HG02759 (cell line): ENCODE data around the gene TRMT61A.
"Not testable (repeated sequence)": the region's sequence is repeated elsewhere in the genome, so short reads cannot be mapped to it uniquely, and the experiment has no call there.

ENCODE experiments used
- ATAC-seq: cut with Tn5 transposase; IDR thresholded peaks from one replicate; pipeline ENCODE4 v1.9.1; 2021; ENCODE audit warnings: mild to moderate bottlenecking, moderate library complexity; ENCODE audit not compliant: unreplicated experiment

TRMT61A gene

DNA sequence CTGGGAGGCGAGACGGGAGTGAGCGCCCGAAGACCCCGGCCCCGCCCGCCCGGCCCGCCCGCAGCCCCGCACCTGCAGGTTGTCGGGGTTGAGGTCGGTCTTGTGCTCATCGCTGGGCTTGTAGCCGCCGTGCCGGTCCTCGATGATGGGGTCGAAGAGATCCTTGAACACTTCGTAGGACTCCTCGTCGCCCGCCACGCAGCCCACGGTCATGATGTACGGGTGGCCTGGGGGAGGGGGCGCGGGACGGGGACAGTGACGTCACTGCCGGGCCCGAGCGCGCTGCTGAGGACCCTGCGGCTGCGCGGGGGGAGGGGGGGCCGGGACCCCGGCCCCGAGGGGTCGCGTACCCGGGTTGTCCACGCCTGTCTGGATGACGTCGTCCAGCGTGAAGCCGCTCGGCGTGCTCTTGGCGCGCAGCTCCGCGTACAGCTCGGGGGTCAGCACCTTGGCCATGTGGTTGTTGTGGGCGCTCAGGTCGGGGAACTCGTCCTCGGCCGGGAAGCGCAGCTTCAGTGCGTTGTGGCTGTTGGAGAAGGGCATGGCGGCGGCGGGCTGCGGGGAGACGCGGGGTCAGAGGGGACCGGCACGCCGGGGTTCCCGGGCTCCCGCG is 6.9 kb upstream of the TRMT61A start:
- ATAC-seq, result no peak

DNA sequence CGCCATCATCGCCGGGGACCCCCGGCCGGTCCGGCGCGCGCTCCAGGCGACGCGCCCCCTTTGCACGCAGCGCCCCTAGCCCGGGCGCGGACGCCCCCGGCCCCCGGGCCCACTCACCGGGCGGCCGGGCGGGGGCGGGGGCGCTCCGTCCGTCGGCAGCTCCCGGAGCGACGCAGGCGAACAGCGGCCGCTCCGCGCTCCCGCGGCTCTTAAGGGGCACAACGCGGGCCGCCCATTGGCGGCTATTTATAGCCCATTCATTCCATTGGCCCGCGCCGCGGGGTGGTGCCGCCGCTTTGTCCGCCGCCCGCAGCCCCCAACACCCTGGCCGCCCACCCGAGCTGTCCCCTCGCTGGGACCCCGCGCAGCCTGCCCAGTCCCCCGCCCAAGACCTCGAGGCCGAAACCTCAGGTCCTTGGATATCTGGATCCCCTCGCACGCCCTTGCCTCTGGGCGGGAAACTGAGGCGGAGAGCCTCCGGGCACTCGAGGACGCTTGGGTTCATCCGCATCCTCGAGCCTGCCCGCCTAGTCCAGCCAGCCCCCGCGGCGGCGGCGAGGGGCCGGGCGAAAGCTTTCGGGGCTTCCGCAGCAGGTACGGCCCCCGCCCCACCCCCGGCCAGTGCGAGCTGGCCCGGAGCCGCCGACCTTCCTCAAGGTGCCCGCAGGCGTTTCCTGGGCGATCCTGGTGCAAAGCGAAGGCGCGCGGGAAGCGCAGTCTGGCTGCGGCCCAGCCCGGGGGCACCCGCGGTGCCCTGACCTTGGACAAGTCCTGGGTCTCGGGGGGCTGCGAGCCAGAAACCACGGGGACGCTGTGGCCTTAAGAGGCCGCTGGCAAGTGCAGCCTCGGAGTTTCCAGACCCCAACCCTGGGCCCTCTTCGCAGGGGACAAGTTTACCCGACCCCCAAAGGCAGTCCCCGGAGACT is 6.1 kb upstream of the TRMT61A start, which contains the start of gene CKB:
TSS of gene CKB (minus strand) at position 182 of the 926 bp plus-strand sequence. CDS start 337 bp downstream, outside the sequence.
- no peak for ATAC-seq

DNA sequence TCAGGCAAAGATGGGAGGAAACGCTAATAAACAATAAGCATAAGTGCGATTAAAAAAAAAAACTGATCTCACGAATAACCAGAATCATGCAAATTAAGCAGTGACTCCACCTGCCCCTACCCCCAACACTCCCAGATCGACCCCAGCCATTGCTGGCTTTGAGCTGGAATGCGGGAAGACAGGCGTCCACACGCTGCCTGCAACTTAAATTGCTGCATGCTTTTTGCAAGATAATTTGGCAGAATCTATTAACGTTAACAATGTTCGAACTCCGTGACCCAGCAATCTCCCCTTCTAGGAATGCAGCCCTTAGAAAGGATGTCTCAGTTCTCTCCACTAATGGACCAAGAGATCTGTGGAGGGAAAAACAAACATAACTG is 5.4 kb upstream of the TRMT61A start:
- ATAC-seq, result no peak

DNA sequence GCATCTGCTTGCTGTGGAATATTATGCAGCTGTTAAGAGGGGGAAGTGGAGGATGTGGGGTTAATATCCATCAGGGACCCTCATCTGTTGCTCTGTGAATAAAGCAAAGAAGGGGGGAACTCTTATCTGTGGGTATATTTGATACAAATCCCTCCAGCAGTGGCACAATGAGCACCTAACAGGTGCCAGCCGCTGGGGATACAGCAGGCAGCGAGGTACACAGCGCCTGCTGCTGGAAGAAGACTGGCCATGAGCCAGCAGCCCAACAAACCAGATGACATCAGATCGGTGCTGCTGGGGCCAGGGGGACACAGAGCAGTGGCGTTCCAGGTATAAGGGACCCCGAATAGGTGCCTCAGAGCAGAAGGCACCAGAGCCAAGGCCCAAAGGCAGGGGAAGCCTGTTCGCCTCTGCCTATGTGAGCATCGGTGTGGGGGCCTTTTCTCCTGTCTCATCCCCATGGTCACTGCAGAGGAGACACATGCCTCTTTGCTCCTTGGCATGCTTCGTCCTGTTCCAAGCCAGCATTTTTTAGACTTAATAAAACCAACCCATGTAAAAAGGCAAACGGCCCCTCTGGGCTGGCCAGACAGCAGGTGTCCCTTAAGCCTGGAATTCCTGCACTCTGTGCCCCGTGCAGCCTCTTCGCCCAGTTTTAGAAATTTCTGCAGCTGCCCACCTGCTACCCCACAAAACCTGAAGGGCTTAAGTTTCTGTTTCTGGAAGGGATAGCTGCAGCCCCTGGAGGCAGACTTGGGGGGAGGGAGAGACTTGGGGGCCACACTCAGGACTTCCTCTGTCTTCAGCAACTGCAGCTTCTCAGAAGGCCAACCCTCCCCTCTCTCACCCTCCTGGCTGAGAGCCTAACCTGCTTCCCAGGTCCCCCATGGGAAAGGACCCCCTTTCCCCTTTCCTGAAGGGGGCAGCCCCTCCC is 4.7 kb upstream of the TRMT61A start:
- ATAC-seq, result no peak

DNA sequence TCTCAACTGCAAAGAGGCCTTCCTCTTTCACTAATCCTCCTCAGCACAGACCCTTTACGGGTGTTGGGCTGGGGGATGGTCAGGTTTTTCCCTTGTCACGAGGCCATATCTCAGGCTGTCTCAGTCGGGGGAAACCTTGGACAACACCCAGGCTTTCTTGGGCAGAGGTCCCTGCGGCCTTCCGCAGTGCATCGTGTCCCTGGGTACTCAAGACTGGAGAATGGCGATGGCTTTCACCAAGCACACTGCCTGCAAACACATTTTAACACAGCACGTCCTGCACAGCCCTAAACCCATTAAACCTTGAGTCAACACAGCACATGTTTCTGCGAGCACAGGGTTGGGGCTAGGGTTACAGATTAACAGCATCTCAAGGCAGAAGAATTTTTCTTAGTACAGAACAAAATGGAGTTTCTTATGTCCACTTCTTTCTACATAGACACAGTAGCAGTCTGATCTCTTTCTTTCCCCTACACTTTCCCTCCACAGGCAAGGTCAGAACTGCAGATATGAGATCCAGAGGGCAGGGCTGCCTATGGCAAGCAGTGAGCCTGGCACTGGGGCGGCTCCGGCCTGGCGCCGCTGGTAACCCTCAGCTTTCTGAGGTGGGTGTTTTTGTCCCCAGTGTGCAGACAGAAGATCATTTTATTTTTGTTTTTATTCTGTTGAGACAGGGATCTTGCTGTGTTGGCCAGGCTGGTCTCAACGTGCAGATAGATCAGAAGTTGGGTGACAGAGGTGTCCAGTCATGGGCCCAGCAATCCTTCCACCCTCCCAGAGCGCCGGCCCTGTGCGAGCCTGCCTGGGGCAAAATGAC is 3.4 kb upstream of the TRMT61A start:
- ATAC-seq, result not testable (repeated sequence)

DNA sequence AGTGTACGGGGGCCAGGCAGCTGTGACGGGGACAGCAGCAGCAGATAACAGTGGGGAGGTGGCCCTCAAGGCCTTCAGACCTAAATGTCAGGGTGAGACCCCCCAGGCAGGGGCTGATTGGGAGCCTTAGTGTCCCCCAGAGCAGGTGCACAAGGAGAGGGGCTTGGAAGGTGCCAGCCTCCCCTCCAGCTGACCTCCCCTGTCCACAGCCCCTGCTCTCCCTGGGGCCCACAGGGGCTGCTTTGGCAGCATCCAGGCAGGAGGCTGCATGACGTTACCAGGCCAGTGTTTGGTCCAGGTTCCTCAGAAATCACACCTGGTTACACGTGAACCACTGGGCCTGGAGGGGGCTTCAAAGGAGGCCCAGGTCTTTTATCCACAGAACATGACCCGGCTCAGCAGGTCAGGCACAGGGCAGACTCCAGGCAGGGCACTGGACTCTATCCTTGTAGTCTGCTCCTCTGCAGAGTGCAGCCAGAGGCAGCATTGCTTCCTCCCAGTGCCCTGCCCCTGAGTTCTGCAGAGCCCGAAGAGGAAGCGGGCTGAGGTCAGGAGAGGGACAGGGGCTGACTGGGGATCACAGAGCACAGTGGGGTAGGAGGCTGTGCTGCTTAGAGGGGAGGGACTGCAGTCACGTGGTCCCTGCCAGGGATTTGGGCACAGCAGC is 2.6 kb upstream of the TRMT61A start:
- no peak for ATAC-seq

DNA sequence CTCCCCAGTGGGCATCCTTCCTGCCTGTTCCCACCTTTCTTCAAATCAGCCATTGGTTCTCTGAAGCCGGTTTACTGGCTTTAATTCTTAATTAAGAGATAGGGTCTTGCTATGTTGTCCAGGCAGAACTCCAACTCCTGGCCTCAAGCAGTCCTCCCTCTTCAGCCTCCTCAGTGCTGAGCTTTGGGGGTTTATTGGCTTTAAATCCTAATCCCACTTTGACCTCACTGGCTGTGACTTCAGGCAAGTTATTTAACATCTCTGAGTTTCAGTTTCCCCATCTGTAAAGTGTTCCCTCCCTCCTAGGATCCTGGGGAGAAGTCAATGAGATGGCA is 2.1 kb upstream of the TRMT61A start:
- ATAC-seq, result no peak

DNA sequence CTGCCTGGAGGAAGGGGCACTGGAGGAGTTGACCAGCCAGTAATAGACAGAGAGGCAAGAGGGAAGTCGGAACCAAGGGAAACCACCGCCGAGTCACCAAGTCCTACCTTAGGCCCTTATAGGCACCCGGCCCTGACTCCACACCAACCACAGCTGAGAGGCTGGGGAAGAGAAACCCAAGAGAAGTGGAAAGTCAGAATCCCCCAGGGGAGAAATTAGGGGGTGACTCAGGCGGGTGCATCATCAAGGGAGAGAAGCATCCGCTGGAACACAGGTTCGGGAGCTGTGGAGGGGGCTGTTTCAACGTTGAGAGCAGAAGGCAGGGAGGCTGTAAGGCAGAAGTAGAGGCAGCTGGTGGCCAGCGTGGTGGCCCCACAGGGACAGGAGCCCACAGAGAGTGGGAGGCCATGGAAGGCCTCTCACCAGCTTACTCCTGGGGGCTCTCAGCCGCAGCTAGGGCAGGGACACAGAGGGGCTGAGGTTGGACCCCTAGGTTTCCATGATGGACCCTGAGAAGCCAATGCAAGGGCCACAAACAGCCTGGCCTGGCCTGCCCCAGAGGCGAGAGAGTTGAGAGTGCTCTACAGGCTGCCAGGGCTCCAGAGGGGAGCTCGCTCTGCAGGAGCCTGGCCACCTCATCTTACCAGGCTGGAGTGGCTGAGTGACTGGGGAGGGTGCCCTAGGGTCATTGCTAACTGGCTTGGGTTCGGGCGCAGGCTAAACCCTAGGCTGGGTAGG is 1.4 kb upstream of the TRMT61A start:
- peak; percentile 72 for ATAC-seq

DNA sequence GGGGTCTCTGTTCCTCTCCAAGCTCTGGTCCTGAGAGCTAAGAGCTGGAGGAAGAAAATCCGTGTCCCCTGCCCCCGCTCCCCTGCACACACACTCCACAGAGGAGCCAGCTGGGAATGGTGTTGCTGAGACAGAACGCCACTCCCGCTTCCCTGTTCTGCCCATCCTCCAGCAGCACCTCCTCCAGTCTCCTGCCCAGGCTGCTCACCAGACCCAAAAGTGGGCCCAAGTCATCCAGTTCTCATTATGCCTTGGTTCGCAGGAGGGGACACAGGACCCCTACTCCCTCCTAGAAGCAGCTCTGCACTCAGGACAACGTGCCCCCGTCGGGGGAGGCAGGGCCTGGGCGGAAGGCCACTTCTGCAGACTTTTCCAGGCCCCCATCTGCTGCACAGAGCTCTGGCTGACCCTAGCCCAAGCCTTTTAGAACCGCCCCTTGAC is 830 bp upstream of the TRMT61A start:
- ATAC-seq, result no peak

DNA sequence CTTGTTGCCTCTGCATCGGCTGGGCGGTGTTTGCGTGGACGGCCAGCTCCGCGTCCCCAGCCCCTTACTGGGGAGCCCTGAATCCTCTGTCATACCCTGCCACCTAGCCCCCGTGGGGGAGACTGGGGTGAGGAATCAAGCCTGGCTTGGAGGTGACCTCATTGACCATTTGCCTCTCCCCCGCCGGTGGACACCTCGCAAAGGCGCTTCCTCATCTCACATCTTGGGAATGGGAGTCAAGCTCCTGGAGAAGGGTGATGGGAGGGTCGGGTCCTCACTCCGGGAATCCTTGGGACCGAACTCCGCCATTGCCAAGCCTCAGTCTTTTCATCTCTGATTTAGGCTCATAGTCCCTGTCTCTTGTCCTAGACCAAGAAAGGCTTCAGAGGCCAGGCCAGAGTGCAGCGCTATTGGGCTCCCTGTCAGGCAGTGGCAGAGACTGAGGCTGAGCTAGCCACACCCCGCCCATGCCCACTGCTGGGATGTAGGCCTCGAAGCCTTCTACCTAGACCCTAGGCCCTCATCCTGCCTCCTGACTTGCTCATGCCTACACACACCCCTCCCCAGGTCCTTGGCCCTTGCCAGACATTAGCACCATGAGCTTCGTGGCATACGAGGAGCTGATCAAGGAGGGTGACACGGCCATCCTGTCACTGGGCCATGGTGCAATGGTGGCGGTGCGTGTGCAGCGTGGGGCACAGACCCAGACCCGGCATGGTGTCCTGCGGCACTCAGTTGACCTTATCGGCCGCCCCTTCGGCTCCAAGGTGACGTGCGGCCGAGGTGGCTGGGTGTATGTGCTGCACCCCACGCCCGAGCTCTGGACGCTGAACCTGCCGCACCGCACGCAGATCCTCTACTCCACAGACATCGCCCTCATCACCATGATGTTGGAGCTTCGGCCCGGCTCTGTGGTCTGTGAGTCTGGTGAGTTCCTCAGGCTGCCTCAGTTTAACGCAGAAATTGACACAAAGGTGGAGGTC is 678 bp downstream of the TRMT61A start:
- ATAC-seq, result no peak

DNA sequence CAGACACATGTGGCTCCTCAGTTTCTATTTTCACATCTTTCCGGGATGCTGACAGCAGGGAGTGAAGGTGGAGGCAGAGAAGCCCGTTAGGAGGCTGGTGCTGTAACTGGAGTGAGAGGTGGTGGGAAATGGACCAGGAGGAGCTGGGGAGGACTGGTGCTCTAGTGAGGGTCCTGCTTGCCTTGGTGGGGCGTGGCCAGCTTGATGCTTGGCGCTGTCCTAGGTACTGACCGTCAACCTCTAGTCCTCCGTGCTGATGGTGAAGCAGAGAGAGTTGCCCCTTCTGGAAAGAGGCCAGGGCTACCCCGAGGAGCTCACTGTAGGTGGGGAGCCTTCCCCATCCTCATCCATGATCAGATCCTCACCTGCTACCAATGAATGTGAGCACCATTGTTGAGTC is 1.4 kb downstream of the TRMT61A start:
- no peak for ATAC-seq

DNA sequence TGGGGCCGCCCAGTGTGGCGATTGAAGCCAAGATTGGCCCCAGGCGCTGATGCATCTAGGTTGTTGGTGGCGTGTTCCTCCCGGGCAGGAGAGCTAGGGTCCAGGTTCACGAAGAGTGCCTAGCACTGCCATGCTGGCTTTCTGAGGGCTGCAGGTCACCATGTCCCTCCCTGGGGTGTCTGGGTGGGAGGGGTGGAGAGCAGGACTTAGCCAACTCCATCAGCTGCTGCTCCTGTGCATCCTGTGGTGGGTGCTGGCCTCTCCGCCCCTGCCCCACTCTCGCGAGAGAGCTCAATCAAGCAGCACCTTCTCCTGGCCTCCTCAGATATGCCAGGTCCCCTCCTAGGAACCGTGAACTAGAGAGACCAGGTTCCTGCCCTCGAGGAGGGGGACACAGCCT is 1.8 kb downstream of the TRMT61A start:
- ATAC-seq, result no peak

DNA sequence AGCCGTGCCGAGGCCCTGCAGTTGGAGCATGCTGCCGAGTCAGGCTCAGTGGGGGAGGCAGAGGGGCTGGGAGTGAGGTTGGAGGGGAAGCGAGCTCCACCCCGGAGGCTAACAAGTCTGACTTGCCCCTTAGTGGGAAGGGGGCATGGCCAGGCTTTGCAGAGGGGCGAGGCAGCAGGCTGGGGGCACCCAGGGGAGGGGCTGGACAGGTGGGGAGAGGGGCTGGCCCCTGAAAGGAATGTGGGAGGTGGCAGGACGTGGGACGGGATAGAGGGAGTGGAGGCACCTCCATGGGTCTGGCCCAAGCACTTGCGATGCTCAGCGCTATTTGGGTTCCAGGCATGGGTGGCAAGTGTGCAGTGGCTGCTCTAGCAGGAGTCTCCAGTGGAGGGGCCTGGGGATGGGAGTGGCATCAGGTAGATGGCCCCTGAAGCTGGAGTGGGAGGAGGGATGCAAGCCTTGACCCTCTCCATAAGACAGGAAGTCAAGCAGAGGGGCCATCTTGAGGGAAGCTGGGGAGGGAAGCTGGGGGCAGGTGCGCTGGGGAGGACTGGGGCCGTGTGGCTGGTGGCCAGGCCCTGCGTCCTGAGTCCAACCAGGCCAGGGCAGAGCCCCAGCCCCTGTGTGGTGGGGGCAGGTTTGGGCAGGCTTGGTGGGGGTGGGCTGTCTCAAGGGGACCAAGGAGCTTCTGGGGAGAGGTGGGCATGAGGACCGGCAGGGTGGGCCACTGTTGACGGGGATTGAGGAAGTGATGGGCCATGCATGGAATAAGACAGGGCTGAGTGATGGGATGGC is 2.6 kb downstream of the TRMT61A start:
- ATAC-seq, result no peak

DNA sequence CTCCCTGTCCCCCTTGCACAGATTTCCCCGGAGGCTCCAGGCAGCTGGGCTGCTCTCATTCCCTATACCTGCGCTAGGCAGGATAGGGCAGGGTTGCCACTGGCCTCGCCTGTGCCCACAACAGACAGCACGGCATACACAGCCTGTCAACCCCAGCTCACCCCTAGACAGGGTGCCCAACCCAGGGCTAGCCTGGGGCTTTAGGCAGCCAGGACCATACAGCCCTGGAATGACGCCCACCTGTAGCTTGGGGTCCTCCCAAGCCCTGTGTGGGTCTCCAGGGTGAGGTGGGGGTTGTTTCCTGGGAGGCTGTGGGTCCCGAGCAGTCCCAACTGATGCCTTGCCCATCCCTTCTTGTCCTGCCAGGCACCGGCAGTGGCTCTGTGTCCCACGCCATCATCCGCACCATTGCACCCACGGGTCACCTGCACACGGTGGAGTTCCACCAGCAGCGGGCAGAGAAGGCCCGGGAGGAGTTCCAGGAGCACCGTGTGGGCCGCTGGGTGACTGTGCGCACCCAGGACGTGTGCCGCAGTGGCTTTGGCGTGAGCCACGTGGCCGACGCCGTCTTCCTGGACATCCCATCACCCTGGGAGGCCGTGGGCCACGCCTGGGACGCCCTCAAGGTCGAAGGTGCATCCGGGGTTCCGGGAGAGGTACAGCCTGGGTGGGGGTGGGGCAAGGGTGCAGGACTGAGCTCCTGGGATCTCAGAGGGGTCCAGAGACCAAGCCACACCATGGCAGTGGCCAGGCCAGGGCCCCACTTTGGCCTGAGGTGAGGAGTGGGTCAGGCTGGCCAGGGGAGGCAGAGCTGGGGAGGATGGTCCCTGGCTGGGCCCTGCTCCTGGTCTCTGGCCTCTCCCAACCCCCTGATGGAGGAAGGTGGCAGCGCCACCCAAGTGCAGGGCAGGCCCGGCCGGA is 3.5 kb downstream of the TRMT61A start:
- no peak for ATAC-seq

DNA sequence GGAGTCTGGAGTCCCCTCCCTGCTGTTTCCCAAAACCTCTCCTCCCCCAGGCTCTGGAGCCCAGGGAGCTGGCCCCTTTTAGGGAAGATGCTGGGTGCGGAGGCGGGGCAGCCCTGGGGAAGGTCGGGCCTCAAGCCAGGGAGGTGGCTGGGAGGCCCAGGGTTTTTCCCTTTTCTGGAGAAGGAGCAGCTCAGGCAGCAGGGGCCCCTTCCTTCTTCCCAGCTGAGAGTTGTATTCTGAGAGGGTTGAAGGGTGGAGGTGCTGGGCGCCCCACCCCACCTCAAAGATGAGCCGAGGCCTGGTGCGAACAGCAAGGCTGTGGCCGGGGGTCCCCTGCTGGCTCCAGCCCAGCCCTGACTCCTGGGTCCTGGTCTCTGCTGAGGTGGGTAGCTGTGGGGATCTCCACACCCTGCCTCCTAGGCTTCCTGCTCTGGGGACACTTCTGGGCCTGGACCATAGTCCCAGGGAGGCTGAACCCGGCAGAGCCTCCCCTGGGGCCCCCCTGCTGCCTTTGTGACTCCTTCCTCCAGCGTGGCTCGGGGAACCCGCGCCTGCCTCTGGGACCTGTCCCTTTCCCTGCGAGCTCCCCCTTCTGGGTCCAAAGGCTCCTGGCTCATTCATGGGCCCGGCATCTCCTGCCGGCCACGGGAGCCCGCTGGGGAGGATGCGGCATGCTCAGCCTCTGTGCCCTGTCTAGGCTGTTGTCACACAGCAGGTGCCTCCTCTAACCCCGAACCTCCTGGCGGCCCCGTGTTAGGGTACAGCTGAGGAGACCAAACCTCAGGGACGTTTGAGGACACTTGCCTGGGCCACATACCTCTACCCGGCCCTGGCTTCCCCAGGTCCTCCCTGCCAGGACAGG is 4.4 kb downstream of the TRMT61A start:
- no peak for ATAC-seq
